ENCODE results near the gene GSC2.
"Not testable (repeated sequence)": the region's sequence is repeated elsewhere in the genome, so short reads cannot be mapped to it uniquely, and the experiment has no call there.

Gene GSC2

GRCh38 chr22:19178065-19178656 lies 28.1 kb upstream of the GSC2 start:
- peak; percentile 34 for DNase-seq (ENCODE audit: low read depth)

GRCh38 chr22:19177164-19178064 lies 27.3 kb upstream of the GSC2 start:
- DNase-seq (ENCODE audit: low read depth), result no peak

- DNase-seq (ENCODE audit: low read depth), result no peak
These were observed 26.6 kb upstream of the GSC2 start for GRCh38 chr22:19176732-19177131.

GRCh38 chr22:19176175-19176643 lies 26.1 kb upstream of the GSC2 start:
- no peak for DNase-seq (ENCODE audit: low read depth)

- no peak for DNase-seq (ENCODE audit: low read depth)
These were observed 25.6 kb upstream of the GSC2 start for GRCh38 chr22:19175602-19176174.

GRCh38 chr22:19175026-19175601 lies 25.0 kb upstream of the GSC2 start:
- no peak for DNase-seq (ENCODE audit: low read depth)

GRCh38 chr22:19174106-19175025 lies 24.3 kb upstream of the GSC2 start:
- DNase-seq (ENCODE audit: low read depth), result no peak

GRCh38 chr22:19173047-19174035 lies 23.2 kb upstream of the GSC2 start:
- DNase-seq (ENCODE audit: low read depth), result no peak

GRCh38 chr22:19172213-19173046 lies 22.3 kb upstream of the GSC2 start:
- no peak for DNase-seq (ENCODE audit: low read depth)

- DNase-seq (ENCODE audit: low read depth), result no peak
These were observed 19.8 kb upstream of the GSC2 start for GRCh38 chr22:19169947-19170318.

- DNase-seq (ENCODE audit: low read depth), result no peak
These were observed 19.2 kb upstream of the GSC2 start for GRCh38 chr22:19169002-19169946.

- DNase-seq (ENCODE audit: low read depth), result no peak
These were observed 18.2 kb upstream of the GSC2 start for GRCh38 chr22:19168088-19168890.

GRCh38 chr22:19167106-19167869 lies 17.2 kb upstream of the GSC2 start:
- no peak for DNase-seq (ENCODE audit: low read depth)

GRCh38 chr22:19166421-19166820 lies 16.3 kb upstream of the GSC2 start:
- DNase-seq (ENCODE audit: low read depth), result no peak

- DNase-seq (ENCODE audit: low read depth), result no peak
These were observed 14.3 kb upstream of the GSC2 start for GRCh38 chr22:19164425-19164824.

- not testable (repeated sequence) for DNase-seq (ENCODE audit: low read depth)
These were observed 8.6 kb upstream of the GSC2 start for GRCh38 chr22:19158649-19159048.

GRCh38 chr22:19156109-19156508 lies 6.0 kb upstream of the GSC2 start:
- not testable (repeated sequence) for DNase-seq (ENCODE audit: low read depth)
